Right atrium auricular region (tissue), 2 donors: ENCODE data around the gene CLSTN1. TPM values are rescaled to one million over a fixed set of nuclear protein-coding genes. Genes with fewer than 3 reads are reported as not detected.

ENCODE experiments used
- DNase-seq: peaks from one replicate; pipeline ENCODE4 v3.0.0-alpha.2; 2019; ENCODE audit warnings: low spot score
- H3K27ac ChIP-seq, 2 donors: fragments of 200-600 bp; sonication (generic); 1 replicate in 1 of 2; 2 replicates in 1 of 2; pipeline ENCODE4 v1.5.1; 2016 to 2019
- H3K27me3 ChIP-seq, 2 donors: fragments of 200-600 bp; sonication (generic); one replicate each; pipeline versions ENCODE4 v1.5.1 to v1.6.0; 2017 to 2019
- H3K36me3 ChIP-seq: fragments of 200-600 bp; sonication (generic); one replicate; pipeline ENCODE4 v1.5.1; 2016
- H3K4me1 ChIP-seq, 2 donors: fragments of 200-600 bp; sonication (generic); one replicate each; pipeline versions ENCODE4 v1.5.1 to v1.6.0; 2017 to 2019
- H3K4me3 ChIP-seq, 2 donors: fragments of 200-600 bp; sonication (generic); 1 replicate in 1 of 2; 2 replicates in 1 of 2; pipeline ENCODE4 v1.5.1; 2017 to 2019; ENCODE audit warnings: mild to moderate bottlenecking in 1 of 2, moderate library complexity in 1 of 2
- H3K9me3 ChIP-seq, 2 donors: fragments of 200-600 bp; sonication (generic); one replicate each; pipeline ENCODE4 v1.5.1; 2019
- CTCF ChIP-seq, 2 donors: fragments of 200-600 bp; sonication (generic); IDR thresholded peaks; one replicate each; pipeline ENCODE4 v1.5.1; 2019; ENCODE audit warnings: antibody characterized with exemption in 2 of 2
- total RNA-seq, 2 donors: library from RNA; depleted of rRNA; stranded (reverse); fragments of >200 nt; gene quantifications; one replicate each; pipeline ENCODE4 v1.1.0, GENCODE V29; 2016

CLSTN1 gene
- total RNA-seq, 2 donors from 2014 or later, result 47.5 to 54.0 TPM

DNA sequence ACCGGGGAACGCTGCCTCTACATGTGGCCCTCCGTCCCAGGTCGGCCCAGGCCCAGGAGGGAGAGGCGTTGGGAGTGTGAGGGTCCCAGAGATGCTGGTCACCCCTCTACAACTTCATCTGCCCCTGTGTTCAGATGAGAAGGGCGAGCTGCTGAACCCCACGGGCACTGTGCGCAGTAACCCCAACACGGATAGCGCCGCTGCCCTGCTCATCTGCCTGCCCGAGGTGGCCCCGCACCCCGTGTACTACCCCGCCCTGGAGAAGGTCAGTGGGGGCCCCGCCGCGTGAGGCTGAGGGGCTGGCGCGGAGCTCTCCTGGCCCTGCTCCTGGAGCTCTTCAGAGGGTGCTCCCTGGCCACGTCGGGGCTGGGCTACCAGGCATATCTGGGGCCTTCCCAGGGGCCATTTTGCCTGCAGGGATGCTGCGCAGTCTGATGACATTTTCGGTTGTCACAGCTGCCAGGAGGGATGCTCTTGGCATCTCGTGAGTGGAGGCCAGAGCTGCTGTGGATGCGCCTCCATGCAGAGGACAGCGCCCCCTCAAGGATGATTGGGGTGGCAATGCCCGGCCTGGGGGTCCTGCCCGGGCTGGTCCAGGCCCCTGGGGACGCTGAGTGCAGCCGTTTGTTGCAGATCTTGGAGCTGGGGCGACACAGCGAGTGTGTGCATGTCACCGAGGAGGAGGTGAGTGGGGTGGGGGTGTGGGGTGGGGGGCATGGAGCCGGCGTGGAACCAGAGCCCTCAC lies 103.6 kb downstream of the CLSTN1 start:
- TF ChIP-seq CTCF (IDR thresholded peaks at IDR 0.05), result no peak
- H3K9me3 ChIP-seq, result peaks cover 0 to 10% of the 10 kb centered on the region in 2 donors
- no peaks in the 10 kb centered on the region for H3K27me3 ChIP-seq
- H3K4me1 ChIP-seq, result peaks cover 0 to 6% of the 10 kb centered on the region in 2 donors
- peaks cover 22% of the 10 kb centered on the region for H3K36me3 ChIP-seq
- H3K27ac ChIP-seq, result no peak overlapping the region
- H3K4me3 ChIP-seq, result no peak overlapping the region
- DNase-seq, result no peak

DNA sequence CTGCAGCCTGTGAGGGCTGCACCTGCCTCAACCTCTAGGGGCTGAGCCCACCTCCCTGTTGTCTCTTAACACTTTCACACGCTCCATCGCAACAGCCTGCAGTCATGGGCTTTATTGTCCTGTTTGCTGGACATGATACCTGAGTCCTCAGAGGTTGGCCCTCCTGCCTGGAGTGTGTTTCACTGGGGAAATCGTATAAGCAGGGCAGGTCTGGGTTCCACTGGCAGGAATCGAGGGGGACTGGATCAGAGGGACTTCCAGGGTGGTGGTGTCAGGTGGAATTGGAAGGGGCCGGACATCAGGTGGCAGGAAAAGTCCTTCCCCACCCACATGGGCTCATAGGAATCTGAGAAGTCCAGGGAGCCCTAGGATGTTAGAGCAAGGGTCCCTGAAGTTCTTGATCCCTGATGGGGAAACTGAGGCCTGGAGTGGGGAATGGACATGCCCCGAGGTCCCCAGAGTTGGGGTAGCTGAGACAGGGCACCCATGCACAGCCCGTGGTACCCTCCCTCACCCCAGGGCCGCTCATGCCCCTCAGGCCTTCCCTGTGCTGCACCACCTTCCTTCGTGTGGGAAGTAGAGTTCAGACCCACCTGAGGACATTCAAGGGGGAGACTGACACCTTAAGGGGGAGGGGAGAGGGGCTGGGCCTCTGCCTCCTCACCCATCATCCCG lies 105.6 kb downstream of the CLSTN1 start:
- no peaks in the 10 kb centered on the region for H3K27me3 ChIP-seq
- no peak for DNase-seq
- peaks cover 0 to 6% of the 10 kb centered on the region in 2 donors for H3K4me1 ChIP-seq
- TF ChIP-seq CTCF (IDR thresholded peaks at IDR 0.05), result no peak
- no peak overlapping the region for H3K4me3 ChIP-seq
- peaks cover 0 to 3% of the 10 kb centered on the region in 2 donors for H3K9me3 ChIP-seq
- H3K27ac ChIP-seq, result no peak overlapping the region
- H3K36me3 ChIP-seq, result peaks cover 19% of the 10 kb centered on the region

GRCh38 chr1:9717193-9718005 lies 106.4 kb downstream of the CLSTN1 start:
- Histone ChIP-seq H3K27me3 (no peaks in the 10 kb centered on the region), H3K36me3 (peaks cover 11% of the 10 kb centered on the region), H3K27ac (peak overlapping the region in 1 of 2 donors; percentile 31), H3K4me3 (peak overlapping the region in 1 of 2 donors; percentile 7), H3K4me1 (peaks cover 0 to 6% of the 10 kb centered on the region in 2 donors), H3K9me3 (no peaks in the 10 kb centered on the region)
- no peak for DNase-seq
- no peak for TF ChIP-seq CTCF (IDR thresholded peaks at IDR 0.05)

GRCh38 chr1:9716404-9717192 lies 107.2 kb downstream of the CLSTN1 start:
- DNase-seq, result no peak
- Histone ChIP-seq H3K4me1 (peaks cover 0 to 6% of the 10 kb centered on the region in 2 donors), H3K27ac (peak overlapping the region in 1 of 2 donors; percentile 31), H3K9me3 (no peaks in the 10 kb centered on the region), H3K4me3 (peak overlapping the region in 1 of 2 donors; percentile 7), H3K27me3 (no peaks in the 10 kb centered on the region), H3K36me3 (peaks cover 6% of the 10 kb centered on the region)
- no peak for TF ChIP-seq CTCF (IDR thresholded peaks at IDR 0.05)

- Histone ChIP-seq H3K4me1 (peaks cover 0 to 6% of the 10 kb centered on the region in 2 donors), H3K27me3 (no peaks in the 10 kb centered on the region), H3K36me3 (peaks cover 15% of the 10 kb centered on the region), H3K9me3 (no peaks in the 10 kb centered on the region), H3K27ac (no peak overlapping the region), H3K4me3 (no peak overlapping the region)
- TF ChIP-seq CTCF (IDR thresholded peaks at IDR 0.05), result no peak
- no peak for DNase-seq
Measured at GRCh38 chr1:9715536-9716226, 108.1 kb downstream of the CLSTN1 start.
